GM19025 (cell line): ENCODE results near the gene UPP1.
A peak's percentile ranks its signal among the peaks of the same experiment; 100 is the strongest.
"Not testable (repeated sequence)": the region's sequence is repeated elsewhere in the genome, so short reads cannot be mapped to it uniquely, and the experiment has no call there.

Source experiments
- ATAC-seq: cut with Tn5 transposase; IDR thresholded peaks from one replicate; pipeline ENCODE4 v1.9.1; 2021; ENCODE audit warnings: mild to moderate bottlenecking, low read depth, moderate library complexity; ENCODE audit not compliant: unreplicated experiment

UPP1 gene

DNA sequence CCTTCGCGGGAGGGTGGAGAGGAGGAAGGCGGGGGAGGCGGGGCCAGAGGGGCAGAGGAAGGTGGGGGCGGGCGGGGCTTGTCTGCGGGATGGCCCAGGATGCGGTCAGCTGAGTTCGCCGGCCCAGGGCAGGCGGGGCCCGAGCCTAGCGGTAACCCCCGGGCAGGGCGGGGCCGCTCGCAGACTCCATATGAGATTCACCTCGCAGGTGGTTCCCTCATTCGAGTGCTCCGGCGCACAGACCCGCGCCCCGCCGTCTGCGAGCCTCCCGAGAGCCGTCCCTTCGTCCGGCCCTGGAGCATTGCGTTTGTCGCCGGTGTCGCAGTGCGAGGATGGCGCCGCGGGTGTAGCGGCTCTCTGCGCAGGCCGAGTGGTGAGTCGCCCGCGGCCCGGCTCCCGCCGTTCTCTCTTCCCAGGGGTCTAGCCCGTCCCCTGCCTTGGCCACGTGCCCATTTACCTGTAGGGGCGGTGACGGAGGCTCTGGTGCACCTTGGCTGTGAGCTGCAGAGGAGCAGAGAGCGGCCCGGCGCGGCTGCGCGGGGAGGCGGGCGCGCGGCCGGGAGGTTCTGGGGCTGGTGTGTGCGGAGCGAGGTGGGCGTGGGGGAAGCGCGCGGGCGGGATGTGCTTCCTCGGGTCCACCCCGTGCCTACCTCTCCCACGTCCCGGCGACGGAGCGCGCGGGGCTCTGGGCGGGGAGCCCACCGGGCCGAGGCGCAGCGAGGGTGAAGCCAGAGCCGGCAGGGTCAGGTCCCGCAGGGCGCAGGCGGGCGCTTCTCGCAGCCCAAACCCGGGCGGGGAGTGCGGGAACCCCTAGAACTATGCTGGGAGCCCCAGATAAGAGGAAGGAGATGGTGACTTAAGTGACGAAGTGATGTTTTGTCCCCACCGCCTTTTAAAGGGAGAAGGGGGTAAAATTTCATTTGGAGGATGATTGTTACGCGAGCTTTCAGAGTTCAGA lies at the start of gene UPP1:
Gene UPP1 (plus strand): TSS at position 220 of the 958 bp plus-strand sequence. CDS start 5,519 bp downstream, outside the sequence.
- ATAC-seq = peak; percentile 47

DNA sequence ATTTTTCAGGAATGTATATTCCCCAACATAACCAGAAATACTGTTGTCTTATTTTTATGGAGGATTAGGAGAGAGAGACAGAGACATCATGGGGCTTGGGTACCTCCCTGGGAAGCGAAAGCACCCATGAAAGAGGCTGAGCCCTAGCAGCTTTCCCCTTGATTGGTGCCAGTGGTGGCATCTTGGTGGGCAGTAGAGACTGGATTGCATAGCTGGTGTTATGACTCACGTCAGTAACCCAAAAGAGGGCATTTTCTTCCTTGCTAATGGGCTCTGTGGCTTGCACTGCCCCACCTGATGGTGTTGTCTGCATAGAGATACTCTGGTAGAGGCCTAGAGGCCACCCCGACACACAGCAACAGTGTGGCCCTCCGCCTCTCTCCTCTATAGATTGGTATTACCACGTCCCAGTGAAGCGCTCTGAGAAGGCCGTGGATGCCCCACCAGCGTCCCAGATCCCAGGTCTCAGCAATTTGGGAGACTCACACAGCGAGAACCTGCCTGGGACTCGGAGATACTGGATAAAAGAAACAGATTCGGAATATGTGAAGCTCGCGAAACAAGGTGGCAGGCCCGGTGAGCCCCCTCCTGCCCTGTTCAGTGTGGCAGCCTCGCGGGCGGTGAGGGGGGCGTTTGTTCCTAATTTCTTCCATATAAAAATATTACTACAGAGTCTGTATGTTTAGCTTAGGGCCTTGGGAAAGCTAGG lies 48.0 kb upstream of the UPP1 start:
- no peak for ATAC-seq

DNA sequence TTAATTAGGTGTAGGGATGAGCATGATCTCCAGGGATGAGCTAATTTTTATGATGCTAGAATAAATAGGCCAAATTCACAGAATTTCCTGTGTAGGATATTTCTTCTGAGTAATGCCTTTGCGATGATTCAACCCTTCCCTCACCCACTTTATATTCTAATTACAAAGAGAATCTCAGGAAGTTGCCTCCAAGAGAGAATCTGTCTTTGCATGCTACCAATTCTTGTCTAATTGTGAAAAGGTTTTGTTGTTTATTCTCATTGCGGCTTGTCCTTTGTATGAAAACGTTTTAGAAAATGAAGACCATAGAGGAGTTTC lies 47.5 kb upstream of the UPP1 start:
- ATAC-seq = no peak

DNA sequence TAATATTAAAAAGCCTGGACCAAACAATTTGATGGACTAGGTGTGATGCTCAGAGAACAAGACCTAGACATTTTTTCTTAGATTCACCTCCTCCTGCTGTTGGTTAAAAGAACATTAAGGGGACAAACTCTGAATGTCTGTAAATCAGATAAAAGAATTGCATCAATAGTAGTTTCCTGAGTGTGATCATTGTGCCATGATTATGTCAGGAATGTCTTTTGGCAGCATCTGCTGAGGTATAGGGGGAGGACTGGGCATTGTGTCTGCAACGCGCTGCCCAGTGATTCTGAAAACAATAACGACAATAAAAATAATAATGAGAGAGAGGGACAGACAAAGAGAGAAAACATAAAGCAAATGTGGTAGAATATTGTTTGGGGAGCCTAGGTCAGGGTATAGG lies 46.8 kb upstream of the UPP1 start:
- no peak for ATAC-seq

DNA sequence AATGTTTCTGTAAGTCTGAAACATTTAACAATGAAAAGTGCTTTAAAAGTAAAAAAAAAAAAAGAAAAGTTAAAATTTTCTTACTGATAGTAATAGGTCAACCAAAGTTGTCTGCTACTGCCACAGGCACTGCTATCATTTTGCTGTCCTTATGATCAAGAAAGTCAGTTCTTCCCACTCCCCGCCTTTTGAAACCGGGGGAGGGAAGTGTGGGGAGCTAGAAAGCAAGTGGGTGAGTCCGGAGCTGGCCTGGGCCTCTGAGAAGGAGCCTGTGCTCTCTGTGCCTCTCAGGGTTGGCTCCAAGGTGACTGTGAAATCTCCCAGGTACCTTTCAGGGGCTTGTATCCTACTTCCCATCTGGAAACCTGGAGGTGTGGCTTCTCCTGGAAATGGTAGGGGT lies 46.4 kb upstream of the UPP1 start:
- ATAC-seq = no peak

DNA sequence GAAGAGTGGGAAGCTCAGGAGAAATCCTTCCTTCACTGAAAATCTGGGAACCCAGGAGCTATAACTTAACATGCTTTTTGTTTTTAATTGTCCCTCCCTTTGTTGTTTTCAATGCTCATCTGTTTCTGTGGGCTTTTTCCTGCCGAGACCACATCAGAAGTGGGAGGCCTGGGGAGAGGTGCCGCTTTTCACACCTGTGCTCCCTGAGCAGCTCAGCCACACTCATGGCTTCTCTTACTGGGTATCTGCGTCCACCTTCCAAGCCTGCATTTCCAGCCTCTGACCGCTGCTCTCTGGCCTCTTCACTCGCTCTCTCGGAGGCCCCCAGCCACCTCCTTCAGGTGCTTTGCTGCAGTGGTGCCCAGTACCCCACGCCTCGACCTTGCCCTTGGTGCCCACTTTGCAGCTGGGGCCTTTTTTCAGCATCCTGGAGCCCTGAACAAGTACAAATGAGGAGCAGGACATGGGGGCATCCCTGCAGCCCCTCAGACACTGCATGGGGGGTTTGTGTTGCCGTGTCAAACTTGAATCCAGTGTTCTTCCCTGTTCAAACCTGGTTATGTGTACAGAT lies 43.8 kb upstream of the UPP1 start:
- no peak for ATAC-seq

DNA sequence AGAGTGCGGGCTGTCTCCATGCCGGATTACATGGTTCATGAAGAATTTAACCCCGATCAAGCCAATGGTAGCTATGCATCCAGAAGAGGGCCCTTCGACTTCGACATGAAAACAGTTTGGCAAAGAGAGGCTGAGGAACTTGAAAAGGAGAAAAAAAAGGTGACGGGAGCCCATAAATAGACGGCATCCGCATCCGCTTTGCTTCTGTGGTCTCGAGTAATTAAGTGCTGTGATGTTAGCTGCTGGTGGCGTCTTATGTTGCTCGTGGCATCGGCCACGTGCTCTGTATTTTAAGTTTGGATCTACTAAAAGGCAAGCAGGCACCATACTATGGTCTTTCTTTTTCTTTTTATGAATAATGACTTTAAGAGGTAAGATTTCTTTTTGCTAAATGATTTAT lies 42.6 kb upstream of the UPP1 start:
- no peak for ATAC-seq

DNA sequence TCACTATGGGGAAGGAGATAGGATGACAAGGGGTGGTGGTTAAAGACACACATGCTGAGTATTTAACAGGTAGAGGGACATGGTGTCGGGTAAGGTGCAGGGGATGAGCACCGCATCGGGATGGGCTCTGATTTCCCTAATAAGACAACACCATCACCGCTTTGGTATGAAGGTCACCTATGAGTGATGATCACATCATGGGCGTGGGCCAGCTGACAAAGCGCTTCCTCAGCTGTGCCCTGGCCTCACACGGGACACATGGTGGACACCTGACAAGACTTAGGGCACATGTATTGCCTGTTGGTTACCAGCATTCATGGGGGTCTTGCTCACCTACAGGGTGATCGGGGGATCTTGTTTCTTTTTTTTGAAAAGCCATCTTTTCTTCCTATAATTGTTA lies 41.0 kb upstream of the UPP1 start:
- no peak for ATAC-seq

DNA sequence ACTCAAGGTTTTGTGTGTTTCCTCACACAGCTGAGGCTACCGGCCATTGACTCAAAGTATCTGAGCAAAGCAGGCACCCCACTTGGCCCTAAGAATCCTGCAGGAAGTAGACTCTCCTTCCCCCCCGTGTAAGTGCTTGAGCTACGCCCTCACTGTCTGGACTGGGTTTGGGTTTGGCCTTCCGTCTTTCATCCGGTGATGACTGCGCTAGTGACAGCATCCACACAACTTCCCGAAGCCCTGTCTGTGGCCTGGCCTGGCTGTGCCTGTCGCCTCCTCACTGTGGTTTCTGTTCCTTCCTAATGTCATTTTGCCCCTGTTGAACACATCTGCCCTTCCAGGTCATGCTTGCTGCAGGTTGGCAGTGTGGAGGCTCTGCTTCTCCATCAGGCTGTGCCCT lies 39.2 kb upstream of the UPP1 start:
- ATAC-seq = no peak

DNA sequence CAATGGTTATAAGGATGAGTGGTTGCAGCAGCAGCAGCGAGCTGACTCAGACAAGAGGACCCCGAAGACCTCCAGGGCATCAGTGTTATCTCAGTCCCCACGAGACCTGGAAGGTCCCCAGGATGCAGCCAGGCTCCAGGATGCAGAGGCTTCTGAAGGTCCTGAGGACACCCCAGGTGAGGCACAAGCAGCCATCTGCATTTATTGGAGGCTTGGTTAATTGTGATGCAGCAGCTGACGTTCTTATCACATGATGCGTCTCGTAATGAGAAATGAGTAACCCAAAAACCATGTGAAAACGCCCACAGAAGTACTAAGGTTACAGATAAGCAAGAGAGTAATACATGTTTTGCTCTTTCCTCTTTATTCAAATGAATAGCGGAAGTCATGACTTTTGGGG lies 36.3 kb upstream of the UPP1 start:
- no peak for ATAC-seq

DNA sequence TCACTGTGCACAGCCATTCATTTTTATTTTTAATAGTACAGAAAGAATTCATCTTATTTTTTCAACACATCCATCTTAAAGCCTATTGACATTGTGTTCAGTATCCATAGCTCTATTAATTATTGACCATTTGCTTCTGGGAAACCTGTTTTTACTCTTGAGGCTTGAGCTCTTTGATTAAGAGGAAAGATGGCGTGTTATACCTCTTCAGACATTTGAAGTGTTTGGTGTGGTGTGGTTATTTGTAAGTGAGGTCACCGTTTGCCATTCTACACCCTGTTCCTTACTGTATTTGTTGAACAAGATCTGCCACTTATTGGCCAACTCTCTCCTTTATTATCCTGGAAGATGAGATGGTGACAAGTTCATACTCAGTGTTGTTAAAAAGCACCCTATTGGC lies 35.3 kb upstream of the UPP1 start:
- ATAC-seq = no peak

DNA sequence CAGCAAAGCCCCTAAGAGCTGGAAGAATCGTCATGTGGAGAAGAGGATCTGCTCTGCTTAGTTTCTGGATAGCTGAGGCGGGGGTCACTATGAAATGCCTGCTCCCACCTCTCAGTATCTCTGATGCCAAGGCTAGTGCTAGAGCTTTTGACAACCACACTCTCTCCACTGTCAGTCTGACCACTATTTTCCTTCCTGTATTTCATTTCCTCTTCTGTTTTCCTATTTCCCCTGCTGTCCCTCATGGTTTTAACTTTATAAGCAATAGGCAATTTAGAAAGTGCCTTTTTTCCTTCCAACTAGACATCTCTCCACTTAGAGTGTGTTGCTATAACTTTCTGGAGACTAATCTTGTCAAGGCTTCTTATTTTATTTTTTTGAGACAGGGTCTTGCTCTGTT lies 30.1 kb upstream of the UPP1 start:
- ATAC-seq = no peak

DNA sequence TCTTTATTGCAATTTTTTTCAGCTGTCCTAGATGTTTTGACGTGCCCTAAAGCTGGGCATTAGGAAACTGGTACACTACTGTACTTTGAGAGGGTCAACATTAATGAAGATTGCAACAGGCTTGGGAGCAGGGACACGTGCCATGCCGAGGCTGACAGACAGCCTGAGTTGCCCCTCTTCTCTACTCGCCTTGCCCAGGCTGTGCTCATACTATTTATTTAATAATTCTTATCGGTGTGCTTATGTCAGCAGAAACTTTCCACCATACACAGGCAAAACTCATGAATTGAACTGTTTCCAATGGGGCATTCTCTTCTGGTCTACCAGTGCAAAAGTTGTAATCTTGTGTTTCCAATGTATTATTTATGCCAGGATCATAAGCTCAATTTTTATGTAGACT lies 29.4 kb upstream of the UPP1 start:
- ATAC-seq = no peak

DNA sequence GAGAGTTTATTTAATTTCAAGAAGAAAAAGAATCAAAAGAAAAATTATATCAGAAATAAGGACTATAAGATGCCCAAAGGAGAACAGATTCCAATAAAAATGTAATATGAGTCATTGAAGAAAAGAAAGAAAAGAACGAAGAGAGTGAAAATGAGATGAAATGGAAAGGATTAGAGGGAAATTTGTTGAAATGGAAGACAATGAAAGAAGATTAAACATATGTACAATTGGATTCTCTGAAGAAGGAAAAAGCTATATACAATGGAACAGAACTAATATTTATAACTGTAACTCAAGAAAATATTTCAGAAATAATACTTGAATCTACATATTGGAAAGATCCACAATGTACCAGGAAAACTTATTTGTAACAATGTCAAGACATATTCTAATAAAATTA lies 25.1 kb upstream of the UPP1 start:
- no peak for ATAC-seq

DNA sequence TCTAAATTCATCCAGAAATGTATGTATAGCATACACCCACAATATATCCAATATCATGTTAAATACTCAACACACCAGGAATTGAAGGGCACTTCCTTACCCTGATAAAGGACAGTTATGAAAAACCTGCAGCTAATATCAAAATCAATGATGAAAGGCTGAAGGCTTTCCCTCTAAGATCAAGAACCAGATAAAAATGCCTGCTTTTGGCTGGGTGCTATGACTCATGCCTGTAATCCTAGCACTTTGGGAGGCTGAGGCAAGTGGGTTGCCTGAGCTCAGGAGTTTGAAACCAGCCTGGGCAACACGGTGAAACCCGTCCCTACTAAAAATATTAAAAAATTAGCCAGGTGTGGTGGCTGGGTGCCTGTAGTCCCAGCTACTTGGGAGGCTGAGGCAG lies 21.6 kb upstream of the UPP1 start:
- ATAC-seq = no peak

DNA sequence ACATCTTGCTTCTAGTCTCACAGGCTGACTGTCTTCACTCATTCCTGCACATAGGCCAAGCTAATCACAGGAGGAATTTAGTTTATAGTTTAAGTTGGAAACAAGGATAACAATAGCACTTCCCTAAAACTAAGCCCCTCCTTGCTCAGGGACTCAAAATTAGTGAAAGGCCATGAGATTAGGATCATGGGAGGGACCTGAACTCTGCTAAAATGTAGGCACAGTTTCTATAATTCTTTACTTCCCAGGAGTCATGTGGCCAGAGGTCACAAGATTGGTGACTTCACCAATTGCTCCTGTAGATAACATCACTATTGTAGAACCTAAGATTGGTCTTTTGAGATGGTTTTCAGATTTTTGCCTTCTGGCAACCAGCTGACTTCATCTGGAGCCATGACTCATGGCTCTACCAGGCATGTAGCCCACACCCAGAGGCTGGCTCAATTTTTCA lies 14.8 kb upstream of the UPP1 start:
- no peak for ATAC-seq

DNA sequence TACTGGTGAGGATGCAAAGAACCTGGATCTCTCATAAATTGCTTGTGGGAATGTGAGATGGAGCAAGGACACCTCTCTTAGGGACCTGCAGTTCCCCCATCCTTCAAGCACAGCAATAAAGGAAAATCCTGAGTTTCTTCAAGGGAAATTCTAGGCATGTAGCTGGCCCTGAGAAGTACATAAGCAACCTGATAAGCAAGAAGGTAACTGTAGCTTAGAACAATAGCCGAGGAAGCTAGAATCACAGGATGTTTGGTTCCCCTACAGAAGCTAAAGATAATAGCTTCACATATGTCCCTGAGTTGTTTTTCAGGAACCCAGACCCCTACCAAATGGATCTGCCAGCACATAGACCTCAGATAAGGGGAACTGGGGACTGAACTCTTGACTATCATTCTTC lies 11.6 kb upstream of the UPP1 start:
- ATAC-seq = no peak

DNA sequence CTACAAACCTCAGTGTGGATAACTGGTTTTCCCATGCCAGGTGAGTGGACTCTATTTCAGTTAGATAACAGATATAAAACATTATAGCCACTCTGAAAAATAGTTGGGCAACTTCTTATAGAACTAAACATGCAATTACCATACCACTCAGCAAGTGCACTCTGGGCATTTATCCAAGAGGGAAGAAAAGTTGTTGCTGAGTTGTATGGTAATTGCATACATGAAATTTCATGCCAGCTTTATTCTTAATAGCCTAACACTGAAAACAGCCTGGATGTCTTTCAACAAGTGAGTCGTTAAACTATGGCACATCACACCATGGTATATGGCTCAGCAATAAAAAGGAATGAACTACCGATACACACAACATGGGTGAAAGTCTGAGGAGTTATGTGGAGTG lies 10.6 kb upstream of the UPP1 start:
- no peak for ATAC-seq

DNA sequence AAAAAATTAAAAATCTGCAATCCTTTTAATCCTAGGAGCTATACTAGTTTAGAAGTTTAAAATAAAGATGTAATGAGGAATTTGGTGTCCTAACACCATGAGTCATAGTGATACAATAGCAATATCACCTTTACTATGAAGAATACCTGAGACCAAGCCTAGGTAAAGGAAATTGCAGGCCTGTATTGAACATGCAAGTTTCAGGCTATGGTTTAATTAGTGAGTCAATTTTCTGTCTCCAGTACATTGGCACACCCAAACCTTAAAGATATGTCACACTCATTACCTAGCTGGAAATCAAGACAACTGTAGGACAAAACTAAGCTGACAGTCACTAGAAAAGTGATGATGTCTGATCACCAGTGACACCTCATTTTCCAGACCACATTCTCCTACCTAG lies 6.7 kb upstream of the UPP1 start:
- ATAC-seq = not testable (repeated sequence)

DNA sequence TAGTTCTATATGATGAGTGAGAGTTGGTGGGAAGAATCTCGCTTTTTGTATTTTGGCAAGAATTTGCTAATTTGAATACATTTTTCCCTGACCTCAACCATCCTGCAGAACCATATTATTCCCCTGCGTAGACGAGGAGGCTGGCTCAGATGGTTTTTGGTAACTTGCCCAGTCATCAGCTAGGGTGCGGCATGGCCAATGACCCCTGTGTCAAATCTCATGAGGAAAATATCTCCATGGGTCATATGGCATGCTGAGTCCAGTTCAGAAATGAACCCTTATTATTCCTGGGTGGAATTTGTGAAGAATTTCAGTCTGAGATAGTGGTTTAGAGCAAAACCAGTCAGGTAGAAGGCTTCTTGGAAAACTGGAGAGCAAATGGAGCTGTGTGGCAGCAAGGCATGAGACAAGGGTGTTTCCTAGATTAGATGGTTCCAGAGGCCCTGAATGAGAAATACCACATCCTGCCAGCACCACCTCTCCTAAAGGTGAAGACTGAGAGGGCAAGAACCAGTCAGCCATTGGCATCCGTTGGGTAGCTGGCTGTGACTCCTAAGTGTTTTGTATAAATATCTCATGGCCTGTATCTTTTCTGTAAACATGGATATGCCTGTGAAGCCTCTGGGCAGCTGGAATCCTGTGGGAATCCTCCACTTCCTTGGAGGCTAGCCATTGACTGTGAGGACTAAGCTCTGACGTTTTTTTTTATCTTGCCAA lies 5.8 kb upstream of the UPP1 start:
- no peak for ATAC-seq
